DND-41 (cell line): ENCODE data around the gene MYO1E.

ENCODE experiments used
- EZH2 ChIP-seq: IDR thresholded peaks from 3 replicates; pipeline ENCODE4 v1.6.1; 2012; ENCODE audit warnings: borderline replicate concordance, low read depth, mild to moderate bottlenecking, moderate library complexity, low read length, inconsistent platforms; ENCODE audit not compliant: severe bottlenecking
- TF ChIP-seq, protein P1 (sequence below): IDR thresholded peaks from 2 replicates; pipeline ENCODE4 v1.5.1; 2012; ENCODE audit warnings: borderline replicate concordance, low read length, moderate library complexity, mild to moderate bottlenecking; ENCODE audit not compliant: poor library complexity, severe bottlenecking; ENCODE audit errors: extremely low read depth

GRCh38 chr15:59152694-59153450 lies 219.8 kb downstream of the MYO1E start:
- TF ChIP-seq, protein P1, sequence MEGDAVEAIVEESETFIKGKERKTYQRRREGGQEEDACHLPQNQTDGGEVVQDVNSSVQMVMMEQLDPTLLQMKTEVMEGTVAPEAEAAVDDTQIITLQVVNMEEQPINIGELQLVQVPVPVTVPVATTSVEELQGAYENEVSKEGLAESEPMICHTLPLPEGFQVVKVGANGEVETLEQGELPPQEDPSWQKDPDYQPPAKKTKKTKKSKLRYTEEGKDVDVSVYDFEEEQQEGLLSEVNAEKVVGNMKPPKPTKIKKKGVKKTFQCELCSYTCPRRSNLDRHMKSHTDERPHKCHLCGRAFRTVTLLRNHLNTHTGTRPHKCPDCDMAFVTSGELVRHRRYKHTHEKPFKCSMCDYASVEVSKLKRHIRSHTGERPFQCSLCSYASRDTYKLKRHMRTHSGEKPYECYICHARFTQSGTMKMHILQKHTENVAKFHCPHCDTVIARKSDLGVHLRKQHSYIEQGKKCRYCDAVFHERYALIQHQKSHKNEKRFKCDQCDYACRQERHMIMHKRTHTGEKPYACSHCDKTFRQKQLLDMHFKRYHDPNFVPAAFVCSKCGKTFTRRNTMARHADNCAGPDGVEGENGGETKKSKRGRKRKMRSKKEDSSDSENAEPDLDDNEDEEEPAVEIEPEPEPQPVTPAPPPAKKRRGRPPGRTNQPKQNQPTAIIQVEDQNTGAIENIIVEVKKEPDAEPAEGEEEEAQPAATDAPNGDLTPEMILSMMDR: no peak
- no peak for TF ChIP-seq EZH2
